Thyroid gland (tissue), 4 donors: ENCODE measurements around the gene CEBPG. TPM values are rescaled to one million over a fixed set of nuclear protein-coding genes. Genes with fewer than 3 reads are reported as not detected.

Source experiments
- DNase-seq, 2 donors: peaks; one replicate each; pipeline ENCODE4 v3.0.0-alpha.2; 2019
- H3K27ac ChIP-seq, 3 donors: fragments of 200-600 bp; sonication (generic); 1 replicate in 2 of 3; 2 replicates in 1 of 3; pipeline ENCODE4 v1.5.1; 2016 to 2019; ENCODE audit warnings: mild to moderate bottlenecking in 1 of 3, moderate library complexity in 1 of 3
- H3K27me3 ChIP-seq: fragments of 200-600 bp; sonication (generic); one replicate; pipeline ENCODE4 v1.5.1; 2019
- H3K36me3 ChIP-seq, 2 donors: fragments of 200-600 bp; sonication (generic); one replicate each; pipeline ENCODE4 v1.5.1; 2016 to 2019
- H3K4me1 ChIP-seq, 2 donors: fragments of 200-600 bp; sonication (generic); one replicate each; pipeline ENCODE4 v1.5.1; 2017 to 2019
- H3K4me3 ChIP-seq, 3 donors: fragments of 200-600 bp; sonication (generic); replicated peaks in 1 of 3; 1 replicate in 2 of 3; 2 replicates in 1 of 3; pipeline ENCODE4 v1.5.1; 2016; ENCODE audit warnings: mild to moderate bottlenecking in 1 of 3
- H3K9me3 ChIP-seq: fragments of 200-600 bp; sonication (generic); one replicate; pipeline ENCODE4 v1.5.1; 2017
- POLR2A ChIP-seq, 2 donors: fragments of 450-650 bp; IDR thresholded peaks; one replicate each; pipeline ENCODE4 v1.6.1; 2017; ENCODE audit warnings: antibody characterized with exemption in 2 of 2, mild to moderate bottlenecking in 2 of 2, moderate library complexity in 1 of 2
- WGBS, 2 donors: methylation state at CpG; one replicate each; pipeline ENCODE4 v1.1.5; 2017; 5-methylcytosine and 5-hydroxymethylcytosine counted together
- intact Hi-C: fragments of 100-400 bp; cut with DNase I; formaldehyde crosslinking; loops from one replicate; pipeline ENCODE4 v1.15.1; 2023
- total RNA-seq, 4 donors: library from RNA; depleted of rRNA; stranded (reverse); fragments of >200 nt; gene quantifications; one replicate each; pipeline ENCODE4 v1.2.3, GENCODE V29; 2016
- TF ChIP-seq, protein P1 (sequence below), 6 experiments: fragments of 200-600 bp in 3 of 6; fragments of 450-650 bp in 3 of 6; sonication (generic) in 3 of 6; IDR thresholded peaks; one replicate each; pipeline ENCODE4 v1.5.1; 2016 to 2019; ENCODE audit warnings: antibody characterized with exemption in 6 of 6, mild to moderate bottlenecking in 2 of 6, inconsistent platforms in 1 of 6, moderate library complexity in 1 of 6

CEBPG gene
- total RNA-seq = 10 to 100 TPM; 19.8 to 33.8 (median 26.7) TPM

GRCh38 chr19:33373453-33374235 lies at the start of gene CEBPG:
CEBPG (plus strand) TSS chr19:33373709; CDS start chr19:33379240, 5,531 bp downstream.
- H3K4me1 ChIP-seq = peaks cover 29 to 44% of the 10 kb centered on the region in 2 donors
- H3K9me3 ChIP-seq = no peaks in the 10 kb centered on the region
- no peaks in the 10 kb centered on the region for H3K27me3 ChIP-seq
- H3K4me3 ChIP-seq = peak within 1 kb of the TSS; percentile 78 to 90 (median 83)
- no peaks in the 10 kb centered on the region for H3K36me3 ChIP-seq
- H3K27ac ChIP-seq = peak within 1 kb of the TSS; percentile 90 to 95 (median 94)
- intact Hi-C loops = no loop called here
- peak; percentile 93 to 95 for DNase-seq
- peak; percentile 34 to 91 for TF ChIP-seq POLR2A (IDR thresholded peaks at IDR 0.05)
- TF ChIP-seq, protein P1, sequence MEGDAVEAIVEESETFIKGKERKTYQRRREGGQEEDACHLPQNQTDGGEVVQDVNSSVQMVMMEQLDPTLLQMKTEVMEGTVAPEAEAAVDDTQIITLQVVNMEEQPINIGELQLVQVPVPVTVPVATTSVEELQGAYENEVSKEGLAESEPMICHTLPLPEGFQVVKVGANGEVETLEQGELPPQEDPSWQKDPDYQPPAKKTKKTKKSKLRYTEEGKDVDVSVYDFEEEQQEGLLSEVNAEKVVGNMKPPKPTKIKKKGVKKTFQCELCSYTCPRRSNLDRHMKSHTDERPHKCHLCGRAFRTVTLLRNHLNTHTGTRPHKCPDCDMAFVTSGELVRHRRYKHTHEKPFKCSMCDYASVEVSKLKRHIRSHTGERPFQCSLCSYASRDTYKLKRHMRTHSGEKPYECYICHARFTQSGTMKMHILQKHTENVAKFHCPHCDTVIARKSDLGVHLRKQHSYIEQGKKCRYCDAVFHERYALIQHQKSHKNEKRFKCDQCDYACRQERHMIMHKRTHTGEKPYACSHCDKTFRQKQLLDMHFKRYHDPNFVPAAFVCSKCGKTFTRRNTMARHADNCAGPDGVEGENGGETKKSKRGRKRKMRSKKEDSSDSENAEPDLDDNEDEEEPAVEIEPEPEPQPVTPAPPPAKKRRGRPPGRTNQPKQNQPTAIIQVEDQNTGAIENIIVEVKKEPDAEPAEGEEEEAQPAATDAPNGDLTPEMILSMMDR (IDR thresholded peaks at IDR 0.05) = peak in 3 of 6 experiments; percentile 12 to 48 (median 37)
- WGBS, 2 donors = 0 to 1% methylated on average over 4 to 27 of the region's 118 CpGs

DNA sequence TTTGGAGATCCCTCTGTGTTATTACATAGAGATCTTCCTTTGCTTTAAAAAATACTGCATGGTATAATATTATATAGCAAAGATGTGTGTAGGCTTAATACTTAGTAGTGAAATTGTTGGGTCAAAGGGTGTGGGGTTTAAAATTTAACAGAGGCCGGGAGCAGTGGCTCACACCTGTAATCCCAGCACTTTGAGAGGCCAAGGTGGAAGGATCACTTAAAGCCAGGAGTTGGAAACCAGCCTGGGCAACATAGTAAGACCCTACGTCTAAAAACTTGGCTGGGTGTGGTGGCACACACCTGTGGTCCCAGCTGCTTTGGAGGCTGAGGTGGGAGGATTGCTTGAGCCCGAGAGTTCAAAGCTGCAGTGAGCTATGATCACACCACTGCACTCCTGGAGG lies 48.9 kb upstream of the CEBPG start:
- intact Hi-C loops = no loop called here
- DNase-seq = no peak

GRCh38 chr19:33325920-33326319 lies 47.6 kb upstream of the CEBPG start:
- no peaks in the 10 kb centered on the region for H3K36me3 ChIP-seq
- intact Hi-C loops = no loop called here
- 66 to 78% methylated on average over 5 of the region's 5 CpGs for WGBS, 2 donors
- no peak overlapping the region for H3K4me3 ChIP-seq
- H3K9me3 ChIP-seq = no peaks in the 10 kb centered on the region
- no peak overlapping the region for H3K27ac ChIP-seq
- no peaks in the 10 kb centered on the region for H3K27me3 ChIP-seq
- no peak for TF ChIP-seq POLR2A (IDR thresholded peaks at IDR 0.05)
- TF ChIP-seq, protein P1 (IDR thresholded peaks at IDR 0.05) = no peak
- DNase-seq = peak in 1 of 2 donors; percentile 9
- H3K4me1 ChIP-seq = no peaks in the 10 kb centered on the region

More for the DNA sequence above, 48.9 kb upstream of the CEBPG start:
- 89% methylated on average over 3 of the region's 3 CpGs for WGBS, 2 donors
- Histone ChIP-seq H3K9me3 (no peaks in the 10 kb centered on the region), H3K4me1 (no peaks in the 10 kb centered on the region), H3K27ac (no peak overlapping the region), H3K4me3 (no peak overlapping the region), H3K36me3 (no peaks in the 10 kb centered on the region), H3K27me3 (no peaks in the 10 kb centered on the region)
- no peak for TF ChIP-seq POLR2A (IDR thresholded peaks at IDR 0.05)
- TF ChIP-seq, protein P1 (IDR thresholded peaks at IDR 0.05) = no peak

GRCh38 chr19:33329060-33329459 lies 44.4 kb upstream of the CEBPG start:
- no peaks in the 10 kb centered on the region for H3K4me1 ChIP-seq
- H3K27ac ChIP-seq = no peak overlapping the region
- no peaks in the 10 kb centered on the region for H3K9me3 ChIP-seq
- H3K4me3 ChIP-seq = no peak overlapping the region
- 59 to 81% methylated on average over 8 of the region's 8 CpGs for WGBS, 2 donors
- intact Hi-C loops = no loop called here
- TF ChIP-seq, protein P1 (IDR thresholded peaks at IDR 0.05) = no peak
- TF ChIP-seq POLR2A (IDR thresholded peaks at IDR 0.05) = no peak
- DNase-seq = no peak
- H3K27me3 ChIP-seq = no peaks in the 10 kb centered on the region
- no peaks in the 10 kb centered on the region for H3K36me3 ChIP-seq

DNA sequence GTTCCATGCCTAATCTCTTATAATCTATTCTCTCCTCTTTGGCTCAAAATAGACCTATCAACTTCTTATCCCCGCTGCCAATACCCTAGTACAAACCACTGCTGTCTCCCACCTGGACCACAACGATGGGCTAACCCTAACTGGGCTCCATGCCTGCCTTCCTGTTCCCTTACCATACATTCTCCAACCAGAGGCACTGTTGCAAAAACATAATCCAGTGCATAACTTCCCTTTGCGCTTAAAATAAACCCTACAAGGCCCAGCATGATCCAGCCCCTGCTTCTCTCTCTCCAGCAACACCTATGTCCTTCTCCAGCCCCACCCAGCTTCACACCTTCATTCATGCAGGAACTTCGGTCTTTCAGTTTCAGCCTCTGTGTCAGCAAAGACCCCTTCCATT lies 43.8 kb upstream of the CEBPG start:
- Histone ChIP-seq H3K4me3 (no peak overlapping the region), H3K27ac (no peak overlapping the region), H3K27me3 (no peaks in the 10 kb centered on the region), H3K9me3 (no peaks in the 10 kb centered on the region), H3K36me3 (no peaks in the 10 kb centered on the region), H3K4me1 (no peaks in the 10 kb centered on the region)
- no peak for DNase-seq
- WGBS, 2 donors = 85 to 89% methylated on average over 4 of the region's 4 CpGs
- intact Hi-C loops = no loop called here
- TF ChIP-seq, protein P1 (IDR thresholded peaks at IDR 0.05) = no peak
- no peak for TF ChIP-seq POLR2A (IDR thresholded peaks at IDR 0.05)
